Heart left ventricle (tissue), 13 donors: ENCODE results near the gene TRIM67.
"Not testable (repeated sequence)": the region's sequence is repeated elsewhere in the genome, so short reads cannot be mapped to it uniquely, and the experiment has no call there.

Experiments
- CTCF ChIP-seq, 12 donors: fragments of 200-600 bp; sonication (generic) in 4 of 12; IDR thresholded peaks; one replicate each; pipeline versions ENCODE4 v1.5.0 to v1.8.0; 2018 to 2022; ENCODE audit warnings: antibody characterized with exemption in 12 of 12, mild to moderate bottlenecking in 5 of 12
- POLR2A ChIP-seq, 2 donors: fragments of 450-650 bp; IDR thresholded peaks; one replicate each; pipeline ENCODE4 v1.6.1; 2017; ENCODE audit warnings: antibody characterized with exemption in 2 of 2, mild to moderate bottlenecking in 2 of 2, moderate library complexity in 2 of 2
- donor health status: ischemic (EF 13 %, LVEDD 7.1; RV severe dilation, severe dysfunction).
- donor health status: DM: no; HTN: yes; CAD: no.
- donor health status: DM: no; HTN: no; CAD: no.
- donor health status: ischemic (EF 25% LVEDD 6.9; RV normal size, moderate dysfunction).
- donor health status: ischemic (EF 25% LVEDD 5.7; RV mildly dilated, moderate dysfunction).
- donor health status: ischemic (EF 35%, LVEDD 5.7; RV mildly dilated, moderate dysfunction).
- donor health status: nonischemic (EF 11% LVEDD 7.7; RV severe dilation, severe dysfunction).
- donor health status: DM: yes; HTN: yes; CAD: no.
- donor health status: PGD.
- donor health status: ischemic (EF 29% LVEDD 5.4; RV normal size, mild dysfunction).
- donor health status: nonischemic (EF 23%, LVEDD 6.1; RV moderate dilation, normal function).

- not testable (repeated sequence) for TF ChIP-seq CTCF, POLR2A (IDR thresholded peaks at IDR 0.05)
Measured at GRCh38 chr1:231132591-231132990, 29.3 kb upstream of the TRIM67 start.
